Measurements from ENCODE around the gene MAPK8. TPM values are rescaled to one million over a fixed set of nuclear protein-coding genes. Genes with fewer than 3 reads are reported as not detected.

MAPK8 gene
- total RNA-seq, 2 experiments from 2014 or later = 47.8 to 50.6 TPM

DNA sequence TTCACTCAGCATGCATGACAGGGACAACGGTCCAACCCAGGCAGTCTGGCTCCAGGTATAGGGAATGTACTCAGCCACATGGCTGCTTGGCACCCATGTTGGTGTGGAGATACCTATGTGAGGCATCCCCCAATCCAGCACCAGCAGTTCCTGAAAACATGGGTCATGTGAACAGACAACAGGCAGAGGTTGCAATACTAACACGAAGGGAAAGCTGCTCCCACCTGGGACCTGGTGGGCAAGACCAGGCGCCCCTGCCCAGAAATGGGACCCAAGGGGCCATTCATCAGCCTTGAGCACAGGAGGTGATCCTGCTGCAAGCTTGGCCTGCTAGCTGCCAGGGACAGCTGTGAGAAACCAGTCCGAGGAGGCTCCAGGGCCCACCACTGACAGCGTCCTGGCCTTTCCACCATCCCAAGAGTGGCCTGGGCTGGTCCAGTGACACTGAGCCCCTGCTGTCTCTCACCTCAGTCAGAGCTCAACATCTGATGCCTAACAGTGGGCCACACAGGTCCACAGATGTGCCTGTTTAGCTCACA, 156.1 kb downstream of the MAPK8 start:
- H3K4me1 Mint-ChIP-seq (ENCODE audit: low read depth) = no peaks in the 10 kb centered on the region
- intact Hi-C loops (cut with DNase I, micrococcal nuclease) = no loop called here
- no peaks in the 10 kb centered on the region for H3K4me1 ChIP-seq (ENCODE audit: insufficient read depth, low read length)
- no peak overlapping the region for H3K4me3 Mint-ChIP-seq
- peaks cover 0 to 5% of the 10 kb centered on the region in 2 experiments for H3K9me3 ChIP-seq (ENCODE audit: control insufficient read depth in 1 of 2, insufficient read depth in 1 of 2, low read length in 2 of 2)
- H3K27me3 ChIP-seq (ENCODE audit: control insufficient read depth in 1 of 2, insufficient read depth in 2 of 2, low read length in 2 of 2) = no peaks in the 10 kb centered on the region
- H3K4me3 ChIP-seq (ENCODE audit: low read length) = no peak overlapping the region
- no peaks in the 10 kb centered on the region for H3K27me3 Mint-ChIP-seq
- TF ChIP-seq, protein P1, sequence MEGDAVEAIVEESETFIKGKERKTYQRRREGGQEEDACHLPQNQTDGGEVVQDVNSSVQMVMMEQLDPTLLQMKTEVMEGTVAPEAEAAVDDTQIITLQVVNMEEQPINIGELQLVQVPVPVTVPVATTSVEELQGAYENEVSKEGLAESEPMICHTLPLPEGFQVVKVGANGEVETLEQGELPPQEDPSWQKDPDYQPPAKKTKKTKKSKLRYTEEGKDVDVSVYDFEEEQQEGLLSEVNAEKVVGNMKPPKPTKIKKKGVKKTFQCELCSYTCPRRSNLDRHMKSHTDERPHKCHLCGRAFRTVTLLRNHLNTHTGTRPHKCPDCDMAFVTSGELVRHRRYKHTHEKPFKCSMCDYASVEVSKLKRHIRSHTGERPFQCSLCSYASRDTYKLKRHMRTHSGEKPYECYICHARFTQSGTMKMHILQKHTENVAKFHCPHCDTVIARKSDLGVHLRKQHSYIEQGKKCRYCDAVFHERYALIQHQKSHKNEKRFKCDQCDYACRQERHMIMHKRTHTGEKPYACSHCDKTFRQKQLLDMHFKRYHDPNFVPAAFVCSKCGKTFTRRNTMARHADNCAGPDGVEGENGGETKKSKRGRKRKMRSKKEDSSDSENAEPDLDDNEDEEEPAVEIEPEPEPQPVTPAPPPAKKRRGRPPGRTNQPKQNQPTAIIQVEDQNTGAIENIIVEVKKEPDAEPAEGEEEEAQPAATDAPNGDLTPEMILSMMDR (IDR thresholded peaks at IDR 0.05) = no peak
- ATAC-seq (ENCODE audit: poor library complexity) (no peak), DNase-seq (peak in 2 of 14 experiments; percentile 1 to 17)
- no peak overlapping the region for H3K27ac ChIP-seq (ENCODE audit: low read depth in 1 of 2, low read length in 2 of 2)
- H3K9me3 Mint-ChIP-seq = no peaks in the 10 kb centered on the region
- CTCF ChIA-PET = no interaction called here
- no peaks in the 10 kb centered on the region for H3K36me3 Mint-ChIP-seq (ENCODE audit: low read depth)
- no peak overlapping the region for H3K27ac Mint-ChIP-seq
- no peaks in the 10 kb centered on the region for H3K36me3 ChIP-seq (ENCODE audit: insufficient read depth, low read length)
- POLR2A ChIA-PET = no interaction called here

DNA sequence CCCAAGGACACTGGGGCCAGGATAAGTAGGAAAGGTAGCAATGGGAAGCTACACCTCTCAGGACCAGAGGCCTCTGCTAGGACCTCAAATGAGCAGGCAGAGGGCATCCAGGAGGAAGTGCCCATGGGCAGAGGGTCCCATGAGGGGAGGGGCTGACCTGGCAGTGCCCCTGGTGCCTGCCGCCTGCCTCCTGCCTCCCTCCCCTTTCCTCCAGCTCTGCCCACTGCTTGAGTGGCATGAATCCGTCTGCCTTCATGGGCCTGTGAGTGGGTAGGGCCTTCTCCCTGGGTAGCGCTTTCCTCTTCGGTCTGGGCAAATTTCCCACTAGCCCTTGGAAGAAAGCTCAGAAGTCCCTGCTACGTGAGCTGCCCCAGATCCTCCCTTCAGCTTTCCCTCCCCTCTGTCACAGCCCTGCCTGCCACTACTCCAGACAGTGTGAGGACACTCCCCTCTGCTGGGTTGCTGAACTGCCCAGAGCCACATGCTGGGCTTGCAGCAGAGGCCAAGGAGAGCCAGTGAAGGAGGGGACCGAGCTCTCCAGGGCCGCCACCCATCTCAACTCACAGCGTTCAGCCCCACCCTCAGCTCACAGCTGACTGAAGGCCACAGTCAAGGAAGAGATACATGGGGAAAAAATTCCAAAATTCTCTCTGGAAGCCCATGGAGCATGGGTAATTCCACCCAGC, 157.0 kb downstream of the MAPK8 start:
- TF ChIP-seq, protein P1 (IDR thresholded peaks at IDR 0.05) = no peak
- Histone ChIP-seq H3K4me3 (ENCODE audit: low read length) (no peak overlapping the region), H3K4me1 (ENCODE audit: insufficient read depth, low read length) (no peaks in the 10 kb centered on the region), H3K27ac (ENCODE audit: low read depth in 1 of 2, low read length in 2 of 2) (no peak overlapping the region), H3K9me3 (ENCODE audit: control insufficient read depth in 1 of 2, insufficient read depth in 1 of 2, low read length in 2 of 2) (peaks cover 0 to 5% of the 10 kb centered on the region in 2 experiments), H3K36me3 (ENCODE audit: insufficient read depth, low read length) (no peaks in the 10 kb centered on the region), H3K27me3 (ENCODE audit: control insufficient read depth in 1 of 2, insufficient read depth in 2 of 2, low read length in 2 of 2) (no peaks in the 10 kb centered on the region)
- H3K27me3 Mint-ChIP-seq = no peaks in the 10 kb centered on the region
- ChIA-PET CTCF (no interaction called here), POLR2A (interaction anchor here (0.5 kb wide), 1 partner anchor 156 kb away, joined by 3 read pairs; no protein-coding TSS in a partner anchor)
- no peaks in the 10 kb centered on the region for H3K36me3 Mint-ChIP-seq (ENCODE audit: low read depth)
- H3K9me3 Mint-ChIP-seq = no peaks in the 10 kb centered on the region
- H3K4me3 Mint-ChIP-seq = no peak overlapping the region
- DNase-seq = peak in 2 of 14 experiments; percentile 2 to 17
- H3K27ac Mint-ChIP-seq = no peak overlapping the region
- ATAC-seq (ENCODE audit: poor library complexity) = no peak
- no peaks in the 10 kb centered on the region for H3K4me1 Mint-ChIP-seq (ENCODE audit: low read depth)
- intact Hi-C loops (cut with DNase I, micrococcal nuclease) = no loop called here

DNA sequence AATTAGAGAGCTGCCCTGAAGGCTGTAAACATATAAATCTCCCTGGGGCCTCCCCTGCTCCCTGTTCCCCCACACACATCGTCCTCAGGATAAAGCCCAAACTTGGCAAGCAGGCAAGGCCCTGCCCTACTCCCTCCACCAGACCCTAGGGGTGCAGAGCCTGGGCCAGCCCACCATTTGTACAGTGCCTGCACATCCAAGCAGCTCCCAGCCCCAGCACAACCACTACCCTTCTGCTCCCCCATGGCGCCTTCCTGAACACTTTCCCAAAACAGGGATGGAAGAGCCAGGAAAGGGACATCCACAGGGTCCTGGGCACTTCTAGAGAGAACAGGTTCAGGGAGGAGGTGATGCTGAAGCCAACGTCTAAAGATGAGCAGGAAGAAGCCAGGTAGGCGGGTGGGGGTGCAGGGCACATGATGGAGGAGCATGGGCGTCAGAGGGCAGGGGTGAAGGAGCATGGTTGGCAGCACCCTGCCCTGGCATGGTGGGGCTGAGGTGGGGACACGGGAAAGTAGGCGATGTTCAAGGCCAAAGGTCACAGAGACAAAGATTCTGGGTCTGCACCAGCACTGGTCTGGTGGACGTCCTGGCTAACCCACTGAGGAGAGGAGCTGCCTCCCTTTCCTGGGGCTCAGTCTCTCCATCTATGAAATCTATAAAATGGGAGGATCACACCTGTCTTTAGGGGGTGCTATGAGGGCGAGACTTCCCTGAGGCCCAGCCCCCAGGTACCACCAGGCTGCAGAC, 157.8 kb downstream of the MAPK8 start:
- Mint-ChIP-seq H3K36me3 (ENCODE audit: low read depth) (no peaks in the 10 kb centered on the region), H3K4me1 (ENCODE audit: low read depth) (no peaks in the 10 kb centered on the region), H3K27ac (no peak overlapping the region), H3K4me3 (no peak overlapping the region), H3K27me3 (no peaks in the 10 kb centered on the region), H3K9me3 (no peaks in the 10 kb centered on the region)
- peaks cover 0 to 5% of the 10 kb centered on the region in 2 experiments for H3K9me3 ChIP-seq (ENCODE audit: control insufficient read depth in 1 of 2, insufficient read depth in 1 of 2, low read length in 2 of 2)
- TF ChIP-seq, protein P1 (IDR thresholded peaks at IDR 0.05) = no peak
- no peaks in the 10 kb centered on the region for H3K27me3 ChIP-seq (ENCODE audit: control insufficient read depth in 1 of 2, insufficient read depth in 2 of 2, low read length in 2 of 2)
- DNase-seq (peak in 2 of 14 experiments; percentile 2 to 24), ATAC-seq (ENCODE audit: poor library complexity) (no peak)
- no peak overlapping the region for H3K27ac ChIP-seq (ENCODE audit: low read depth in 1 of 2, low read length in 2 of 2)
- intact Hi-C loops (cut with DNase I, micrococcal nuclease) = no loop called here
- no peaks in the 10 kb centered on the region for H3K36me3 ChIP-seq (ENCODE audit: insufficient read depth, low read length)
- CTCF ChIA-PET = no interaction called here
- POLR2A ChIA-PET = no interaction called here
- H3K4me3 ChIP-seq (ENCODE audit: low read length) = no peak overlapping the region
- H3K4me1 ChIP-seq (ENCODE audit: insufficient read depth, low read length) = no peaks in the 10 kb centered on the region

All from CD4-positive, alpha-beta T cell (primary cell).